Calu3 (cell line): ENCODE results near the gene PJA1. TPM values are rescaled to one million over a fixed set of nuclear protein-coding genes. Genes with fewer than 3 reads are reported as not detected.

Source experiments
- BruUV-seq: library from RNA; stranded (reverse); fragments of 400-500 nt; replicated peaks from 2 replicates; lab custom pipeline; 2021; lab: Mats Ljungman, UMichigan
- CTCF ChIA-PET: fragments of 300-600 bp; sonication (Branson Sonifier 250); formaldehyde crosslinking; loops from one replicate; lab custom pipeline; 2022; ENCODE audit warnings: antibody characterized with exemption; lab: Charles Lee
- DNase-seq: peaks from one replicate; pipeline ENCODE4 v3.0.0; 2022
- H3K27ac Mint-ChIP-seq: one replicate; pipeline ENCODE4 v1.8.0; 2022; ENCODE audit warnings: mixed read lengths; ENCODE audit not compliant: unreplicated experiment
- H3K27me3 Mint-ChIP-seq: one replicate; pipeline ENCODE4 v1.8.0; 2022; ENCODE audit warnings: mixed read lengths; ENCODE audit not compliant: unreplicated experiment
- H3K36me3 Mint-ChIP-seq: one replicate; pipeline ENCODE4 v1.8.0; 2022; ENCODE audit warnings: mild to moderate bottlenecking, moderate library complexity, mixed read lengths; ENCODE audit not compliant: insufficient read depth, unreplicated experiment
- H3K4me1 Mint-ChIP-seq: one replicate; pipeline ENCODE4 v1.8.0; 2022; ENCODE audit warnings: mild to moderate bottlenecking, low read depth, mixed read lengths; ENCODE audit not compliant: unreplicated experiment
- H3K4me3 Mint-ChIP-seq: one replicate; pipeline ENCODE4 v1.8.0; 2022; ENCODE audit warnings: mild to moderate bottlenecking, low read depth, moderate library complexity, mixed read lengths; ENCODE audit not compliant: unreplicated experiment
- H3K9me3 Mint-ChIP-seq: one replicate; pipeline ENCODE4 v1.8.0; 2022; ENCODE audit warnings: low read depth, mixed read lengths; ENCODE audit not compliant: unreplicated experiment
- intact Hi-C: fragments of 100-400 bp; cut with micrococcal nuclease; formaldehyde crosslinking; loops from one replicate; pipeline ENCODE4 v1.10.0; 2022; ENCODE audit not compliant: unreplicated experiment
- total RNA-seq: library from RNA; stranded (reverse); gene quantifications from 2 replicates; pipeline ENCODE4 v1.2.3, GENCODE V29; 2022
- TF ChIP-seq, protein P1 (sequence below): fragments of 200-600 bp; IDR thresholded peaks from one replicate; pipeline ENCODE4 v1.8.0; 2022; ENCODE audit warnings: antibody characterized with exemption; ENCODE audit not compliant: unreplicated experiment

The PJA1 gene
- total RNA-seq, 1 experiment from 2014 or later: 45.6 TPM

DNA sequence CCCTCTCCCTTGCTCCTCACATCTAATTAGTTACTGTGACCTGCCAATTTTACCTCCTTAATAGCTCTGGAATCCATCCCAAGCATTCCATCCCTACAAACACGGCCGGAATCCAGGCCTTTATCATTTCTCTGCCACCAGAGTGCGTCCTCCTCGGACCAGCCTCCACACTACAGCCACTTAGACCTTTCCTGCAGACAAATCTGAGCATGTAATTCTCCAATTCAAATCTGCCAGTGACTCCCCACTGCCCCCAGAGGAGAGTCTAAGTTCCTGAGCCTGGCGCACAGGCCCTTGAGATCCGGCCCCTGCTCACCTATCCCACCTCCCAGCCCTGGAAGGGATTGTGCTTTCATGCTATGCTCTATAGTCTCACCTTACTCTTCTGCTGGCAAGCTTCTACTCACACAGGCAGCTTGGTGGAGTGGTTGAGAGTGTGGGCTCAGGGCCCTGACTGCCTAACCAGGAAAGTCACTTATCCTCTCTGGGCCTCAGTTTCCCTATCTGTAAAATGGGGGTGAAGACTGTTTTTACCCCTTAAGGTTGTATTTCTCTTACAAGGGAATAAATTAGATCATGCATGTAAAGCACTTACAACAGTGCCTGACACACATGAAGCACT is 31.2 kb downstream of the PJA1 start:
- H3K9me3 Mint-ChIP-seq: no peaks in the 10 kb centered on the region
- no peak overlapping the region for H3K4me3 Mint-ChIP-seq
- no TSS peak for BruUV-seq
- no peak overlapping the region for H3K27ac Mint-ChIP-seq
- peak; percentile 70 for DNase-seq
- CTCF ChIA-PET: interaction anchor here (0.8 to 1.6 kb wide), 4 partner anchors 15 to 306 kb away, joined by 5 to 12 read pairs (median 6); partner anchors contain the start of gene EFNB1
- intact Hi-C loops: loop anchor here (1.0 to 5.0 kb wide), 3 partner anchors 88 to 307 kb away; partner anchors contain the start of gene EFNB1
- H3K36me3 Mint-ChIP-seq: no peaks in the 10 kb centered on the region
- TF ChIP-seq, protein P1, sequence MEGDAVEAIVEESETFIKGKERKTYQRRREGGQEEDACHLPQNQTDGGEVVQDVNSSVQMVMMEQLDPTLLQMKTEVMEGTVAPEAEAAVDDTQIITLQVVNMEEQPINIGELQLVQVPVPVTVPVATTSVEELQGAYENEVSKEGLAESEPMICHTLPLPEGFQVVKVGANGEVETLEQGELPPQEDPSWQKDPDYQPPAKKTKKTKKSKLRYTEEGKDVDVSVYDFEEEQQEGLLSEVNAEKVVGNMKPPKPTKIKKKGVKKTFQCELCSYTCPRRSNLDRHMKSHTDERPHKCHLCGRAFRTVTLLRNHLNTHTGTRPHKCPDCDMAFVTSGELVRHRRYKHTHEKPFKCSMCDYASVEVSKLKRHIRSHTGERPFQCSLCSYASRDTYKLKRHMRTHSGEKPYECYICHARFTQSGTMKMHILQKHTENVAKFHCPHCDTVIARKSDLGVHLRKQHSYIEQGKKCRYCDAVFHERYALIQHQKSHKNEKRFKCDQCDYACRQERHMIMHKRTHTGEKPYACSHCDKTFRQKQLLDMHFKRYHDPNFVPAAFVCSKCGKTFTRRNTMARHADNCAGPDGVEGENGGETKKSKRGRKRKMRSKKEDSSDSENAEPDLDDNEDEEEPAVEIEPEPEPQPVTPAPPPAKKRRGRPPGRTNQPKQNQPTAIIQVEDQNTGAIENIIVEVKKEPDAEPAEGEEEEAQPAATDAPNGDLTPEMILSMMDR: peak; percentile 51
- peaks cover 16% of the 10 kb centered on the region for H3K27me3 Mint-ChIP-seq
- H3K4me1 Mint-ChIP-seq: peaks cover 14% of the 10 kb centered on the region

DNA sequence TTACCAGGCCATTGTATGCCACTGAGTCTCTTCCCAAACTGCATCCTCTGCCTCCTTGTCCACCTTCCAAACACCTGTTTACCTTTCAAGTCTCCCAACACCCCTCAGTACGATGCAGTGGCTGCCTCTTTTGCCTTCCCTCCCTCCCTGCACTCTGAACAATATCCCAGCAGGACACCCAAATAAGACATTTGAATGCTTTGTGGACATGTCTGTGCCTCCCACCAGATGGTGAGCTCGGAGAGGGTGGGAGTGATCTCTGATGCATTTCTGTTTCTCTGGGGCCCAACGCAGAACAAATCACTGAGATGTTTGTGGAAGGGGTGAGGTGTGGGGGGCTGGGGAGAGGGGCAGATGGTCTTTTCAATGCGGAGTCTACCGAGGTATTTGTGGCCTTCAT is 33.4 kb downstream of the PJA1 start:
- no TSS peak for BruUV-seq
- intact Hi-C loops: loop anchor here (5.0 kb wide), 1 partner anchor 305 kb away; the partner anchor contains the start of gene EFNB1
- CTCF ChIA-PET: no interaction called here
- H3K9me3 Mint-ChIP-seq: no peaks in the 10 kb centered on the region
- H3K27ac Mint-ChIP-seq: no peak overlapping the region
- peaks cover 16% of the 10 kb centered on the region for H3K27me3 Mint-ChIP-seq
- TF ChIP-seq, protein P1: no peak
- H3K4me1 Mint-ChIP-seq: peaks cover 14% of the 10 kb centered on the region
- H3K4me3 Mint-ChIP-seq: no peak overlapping the region
- no peak for DNase-seq
- no peaks in the 10 kb centered on the region for H3K36me3 Mint-ChIP-seq

DNA sequence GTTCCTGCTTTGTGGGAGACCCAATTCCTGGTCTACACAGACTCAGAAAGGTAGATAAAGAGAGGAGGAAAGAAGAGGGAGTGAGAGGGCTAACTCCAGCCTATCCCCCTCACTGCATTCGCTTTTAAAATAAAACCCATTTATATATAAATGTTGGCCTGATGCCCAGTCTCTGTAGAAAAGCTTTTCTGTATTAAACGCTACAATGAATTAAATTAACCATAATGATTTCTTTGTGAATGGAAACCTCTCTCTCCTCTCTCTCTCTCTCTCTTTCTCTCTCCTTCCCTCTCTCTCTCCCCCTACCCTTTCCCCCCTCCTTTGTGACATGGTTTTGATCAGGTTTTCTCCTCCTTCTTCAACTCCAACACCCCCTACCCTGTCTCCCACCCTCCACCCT is 34.8 kb downstream of the PJA1 start:
- no peaks in the 10 kb centered on the region for H3K36me3 Mint-ChIP-seq
- TF ChIP-seq, protein P1: no peak
- CTCF ChIA-PET: no interaction called here
- no peak for DNase-seq
- intact Hi-C loops: loop anchor here (5.0 kb wide), 1 partner anchor 303 kb away; the partner anchor contains the start of gene EFNB1
- no peak overlapping the region for H3K27ac Mint-ChIP-seq
- no peaks in the 10 kb centered on the region for H3K9me3 Mint-ChIP-seq
- H3K27me3 Mint-ChIP-seq: peaks cover 16% of the 10 kb centered on the region
- no TSS peak for BruUV-seq
- peaks cover 14% of the 10 kb centered on the region for H3K4me1 Mint-ChIP-seq
- no peak overlapping the region for H3K4me3 Mint-ChIP-seq

DNA sequence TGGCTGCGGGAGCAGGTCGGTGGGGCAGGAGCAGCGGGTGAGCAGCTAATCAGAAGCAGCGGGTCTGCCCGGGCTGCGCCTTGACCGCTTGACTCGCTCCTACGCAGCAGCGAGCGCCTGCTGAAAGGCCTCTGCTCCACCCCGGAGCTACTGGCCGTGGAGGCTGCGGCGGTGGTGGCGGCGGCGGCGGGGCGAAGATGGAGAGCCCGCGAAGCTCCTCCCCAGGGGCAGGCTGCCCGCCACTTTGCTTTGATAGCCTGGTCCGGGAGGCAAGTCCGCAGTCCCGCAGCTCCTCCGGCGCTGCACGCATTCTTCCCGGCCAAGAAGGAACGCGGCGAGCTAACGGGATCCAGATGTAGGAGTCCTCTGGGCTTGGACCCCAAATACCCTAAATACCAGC is 36.7 kb downstream of the PJA1 start:
- CTCF ChIA-PET: no interaction called here
- Mint-ChIP-seq H3K4me3 (no peak overlapping the region), H3K27ac (no peak overlapping the region), H3K9me3 (no peaks in the 10 kb centered on the region), H3K4me1 (peaks cover 5% of the 10 kb centered on the region), H3K27me3 (peaks cover 9% of the 10 kb centered on the region), H3K36me3 (no peaks in the 10 kb centered on the region)
- DNase-seq: no peak
- TF ChIP-seq, protein P1: no peak
- BruUV-seq: no TSS peak
- intact Hi-C loops: no loop called here
